HG03196 (cell line): Measurements from ENCODE around the gene IQCN.

ENCODE experiments used
- ATAC-seq: cut with Tn5 transposase; IDR thresholded peaks from one replicate; pipeline ENCODE4 v1.9.1; 2021; ENCODE audit not compliant: unreplicated experiment

The IQCN gene, protein sequence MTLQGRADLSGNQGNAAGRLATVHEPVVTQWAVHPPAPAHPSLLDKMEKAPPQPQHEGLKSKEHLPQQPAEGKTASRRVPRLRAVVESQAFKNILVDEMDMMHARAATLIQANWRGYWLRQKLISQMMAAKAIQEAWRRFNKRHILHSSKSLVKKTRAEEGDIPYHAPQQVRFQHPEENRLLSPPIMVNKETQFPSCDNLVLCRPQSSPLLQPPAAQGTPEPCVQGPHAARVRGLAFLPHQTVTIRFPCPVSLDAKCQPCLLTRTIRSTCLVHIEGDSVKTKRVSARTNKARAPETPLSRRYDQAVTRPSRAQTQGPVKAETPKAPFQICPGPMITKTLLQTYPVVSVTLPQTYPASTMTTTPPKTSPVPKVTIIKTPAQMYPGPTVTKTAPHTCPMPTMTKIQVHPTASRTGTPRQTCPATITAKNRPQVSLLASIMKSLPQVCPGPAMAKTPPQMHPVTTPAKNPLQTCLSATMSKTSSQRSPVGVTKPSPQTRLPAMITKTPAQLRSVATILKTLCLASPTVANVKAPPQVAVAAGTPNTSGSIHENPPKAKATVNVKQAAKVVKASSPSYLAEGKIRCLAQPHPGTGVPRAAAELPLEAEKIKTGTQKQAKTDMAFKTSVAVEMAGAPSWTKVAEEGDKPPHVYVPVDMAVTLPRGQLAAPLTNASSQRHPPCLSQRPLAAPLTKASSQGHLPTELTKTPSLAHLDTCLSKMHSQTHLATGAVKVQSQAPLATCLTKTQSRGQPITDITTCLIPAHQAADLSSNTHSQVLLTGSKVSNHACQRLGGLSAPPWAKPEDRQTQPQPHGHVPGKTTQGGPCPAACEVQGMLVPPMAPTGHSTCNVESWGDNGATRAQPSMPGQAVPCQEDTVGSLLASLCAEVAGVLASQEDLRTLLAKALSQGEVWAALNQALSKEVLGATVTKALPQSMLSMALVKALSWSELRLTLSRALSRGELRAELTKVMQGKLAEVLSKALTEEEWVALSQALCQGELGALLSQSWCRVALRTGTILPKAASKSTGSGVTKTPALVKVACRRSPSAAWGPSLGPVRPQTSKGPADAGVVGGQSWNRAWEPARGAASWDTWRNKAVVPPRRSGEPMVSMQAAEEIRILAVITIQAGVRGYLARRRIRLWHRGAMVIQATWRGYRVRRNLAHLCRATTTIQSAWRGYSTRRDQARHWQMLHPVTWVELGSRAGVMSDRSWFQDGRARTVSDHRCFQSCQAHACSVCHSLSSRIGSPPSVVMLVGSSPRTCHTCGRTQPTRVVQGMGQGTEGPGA (N-terminal part only)

DNA sequence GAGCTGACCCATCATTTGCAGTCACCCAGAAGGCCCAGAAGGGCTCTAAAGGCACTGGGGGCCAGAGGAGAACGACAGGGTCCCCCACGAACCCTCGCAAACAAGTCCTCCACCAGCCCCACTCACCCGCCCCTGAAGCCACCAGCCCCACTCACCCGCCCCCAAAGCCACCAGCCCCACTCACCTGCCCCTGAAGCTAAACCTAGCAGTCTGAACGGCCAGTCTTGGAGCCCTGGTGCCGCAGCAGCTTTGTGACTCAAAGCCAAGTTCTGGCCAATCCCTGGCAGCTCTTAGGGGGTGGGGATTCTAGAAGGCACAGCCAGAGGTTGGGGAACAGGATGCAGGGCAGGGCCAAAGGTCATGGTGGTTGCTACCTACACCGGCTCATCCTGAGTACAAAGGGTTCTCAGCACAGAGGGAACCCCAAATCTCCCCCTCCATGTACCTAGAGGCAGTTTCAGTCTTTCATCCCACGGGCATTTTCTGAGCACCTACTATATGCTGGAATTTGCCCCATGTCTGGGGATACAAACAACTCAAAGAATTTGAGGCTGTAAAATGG, at the start of gene IQCN:
Gene IQCN, minus strand, starts transcription at position 234 of the 562 bp plus-strand sequence. CDS start 4,974 bp downstream, outside the sequence.
- no peak for ATAC-seq

DNA sequence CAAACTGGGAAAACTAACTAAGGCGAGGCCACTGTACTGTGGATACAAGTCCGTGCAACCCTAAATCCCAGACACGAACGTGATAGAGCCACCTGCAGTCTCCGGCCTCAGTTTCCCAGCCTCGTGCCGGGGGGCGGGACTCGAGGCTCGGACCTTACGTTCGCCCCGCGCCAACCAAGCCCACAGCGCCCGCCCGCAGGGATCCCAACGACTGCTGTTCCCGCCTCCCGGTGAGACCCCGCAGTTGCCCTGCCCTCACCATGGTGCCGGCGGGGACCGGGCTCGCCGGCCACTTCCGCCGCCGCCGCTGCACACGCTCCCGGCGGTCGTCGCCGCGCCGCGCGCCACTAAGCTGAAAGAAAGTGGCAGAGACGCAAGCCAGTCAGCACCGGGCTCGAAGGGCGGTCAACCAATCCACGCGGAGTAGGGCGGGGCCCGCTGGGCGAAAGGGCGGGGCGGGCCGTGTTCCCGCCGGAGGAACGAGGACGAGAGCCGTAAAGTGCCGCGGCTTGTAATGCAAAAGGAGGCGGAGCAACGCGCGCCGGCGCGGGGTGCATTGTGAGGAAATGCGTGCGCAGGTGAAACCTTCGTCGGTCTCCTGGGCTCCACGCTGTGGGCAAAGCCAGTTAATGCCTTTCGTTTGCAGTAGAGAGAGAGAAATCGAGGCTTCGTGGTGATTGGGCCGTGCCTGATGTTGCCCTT, 48.7 kb upstream of the IQCN start, which contains the start of gene LSM4:
Gene LSM4, minus strand, starts transcription at position 318 of the 702 bp plus-strand sequence. Its CDS starts 56 bp downstream, at position 262.
- ATAC-seq: peak; percentile 88

DNA sequence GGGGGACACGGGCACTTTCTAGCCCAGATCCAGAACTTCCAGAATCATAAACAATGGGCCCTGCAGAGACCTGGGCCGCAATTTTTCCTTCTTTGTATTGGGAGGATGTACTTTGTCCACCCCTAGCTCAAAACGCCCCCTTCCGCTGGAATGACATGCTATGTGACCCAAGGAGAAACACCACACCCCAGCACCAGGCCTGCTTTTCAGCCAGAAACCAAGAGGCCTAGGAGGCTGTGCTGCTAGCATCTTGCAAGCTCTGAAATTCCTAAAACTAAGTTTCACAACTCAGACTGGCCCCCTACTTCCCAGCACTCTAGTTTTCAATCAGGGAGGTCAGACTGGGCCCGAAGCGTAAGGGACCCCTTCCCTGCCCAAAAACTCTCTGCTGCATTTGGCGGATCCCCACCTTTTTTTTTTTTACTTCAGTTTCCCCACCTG, 48.1 kb upstream of the IQCN start:
- ATAC-seq: no peak

- ATAC-seq: no peak
Measured at GRCh38 chr19:18321734-18322102, 47.5 kb upstream of the IQCN start.

DNA sequence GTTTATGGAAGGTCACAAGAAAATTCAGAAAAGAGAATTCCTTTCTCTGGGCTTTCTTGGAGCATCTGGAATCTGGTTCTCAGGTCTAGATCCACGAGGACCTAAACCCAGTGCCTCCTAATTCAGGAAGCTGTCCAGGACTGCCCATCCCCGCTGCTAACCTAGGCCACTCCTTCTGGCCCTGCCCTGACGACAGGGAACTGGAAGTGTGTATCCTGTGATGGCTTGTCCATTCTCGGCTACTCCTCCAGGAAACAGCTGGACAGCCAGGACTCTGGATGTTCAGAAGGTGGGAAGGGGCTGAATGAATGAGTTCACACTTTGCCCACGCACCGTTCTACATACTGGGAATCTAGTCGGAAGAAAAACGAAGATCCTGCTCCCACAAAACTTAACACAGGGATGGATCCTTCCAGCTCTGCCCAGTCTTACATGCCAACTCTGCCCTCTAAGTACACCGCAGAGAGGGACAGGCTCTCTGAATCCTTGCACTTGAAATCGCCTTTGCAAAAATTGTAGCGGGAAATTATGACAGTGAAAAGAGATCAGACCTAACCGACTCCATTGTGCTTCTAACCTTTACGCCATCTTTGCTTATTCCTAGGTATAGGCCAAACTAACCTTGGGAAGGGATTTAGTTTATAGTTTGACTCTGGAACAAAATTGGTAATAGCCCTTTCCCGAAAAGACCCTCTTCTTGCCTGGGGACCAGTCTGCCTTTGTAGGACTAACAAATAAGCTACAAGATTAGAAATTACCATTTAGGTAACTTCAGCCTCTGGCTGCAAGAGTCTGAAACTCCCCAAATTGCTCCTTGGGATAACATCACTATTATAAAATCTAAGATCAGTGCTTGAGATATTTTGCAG, 46.8 kb upstream of the IQCN start:
- ATAC-seq: no peak

GRCh38 chr19:18319591-18320135, 45.4 kb upstream of the IQCN start:
- no peak for ATAC-seq

GRCh38 chr19:18317961-18318800, 43.9 kb upstream of the IQCN start:
- no peak for ATAC-seq

- ATAC-seq: no peak
Measured at GRCh38 chr19:18313398-18313797, 39.1 kb upstream of the IQCN start.

DNA sequence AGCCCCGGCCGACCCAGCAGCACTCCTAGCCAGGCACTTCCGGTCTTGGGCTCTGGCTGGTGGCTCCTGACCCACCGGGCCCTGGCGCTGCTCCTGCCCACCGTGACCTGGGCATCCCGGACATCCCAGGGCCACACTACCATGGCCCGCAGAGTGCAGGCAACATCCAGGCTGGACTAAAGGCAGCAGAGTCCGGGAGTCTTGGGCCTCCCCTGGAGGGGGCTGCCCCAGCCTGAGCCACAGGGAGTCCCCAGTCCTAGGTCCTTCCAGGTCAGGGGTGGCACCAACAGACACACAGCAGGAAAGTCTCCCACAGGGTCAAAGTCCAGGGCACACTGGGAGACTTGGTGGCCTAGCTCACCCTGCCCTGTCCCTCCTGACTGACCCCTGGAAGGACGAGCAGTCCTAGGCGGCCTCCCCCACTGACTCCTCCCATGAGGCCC, 37.9 kb upstream of the IQCN start:
- ATAC-seq: no peak

DNA sequence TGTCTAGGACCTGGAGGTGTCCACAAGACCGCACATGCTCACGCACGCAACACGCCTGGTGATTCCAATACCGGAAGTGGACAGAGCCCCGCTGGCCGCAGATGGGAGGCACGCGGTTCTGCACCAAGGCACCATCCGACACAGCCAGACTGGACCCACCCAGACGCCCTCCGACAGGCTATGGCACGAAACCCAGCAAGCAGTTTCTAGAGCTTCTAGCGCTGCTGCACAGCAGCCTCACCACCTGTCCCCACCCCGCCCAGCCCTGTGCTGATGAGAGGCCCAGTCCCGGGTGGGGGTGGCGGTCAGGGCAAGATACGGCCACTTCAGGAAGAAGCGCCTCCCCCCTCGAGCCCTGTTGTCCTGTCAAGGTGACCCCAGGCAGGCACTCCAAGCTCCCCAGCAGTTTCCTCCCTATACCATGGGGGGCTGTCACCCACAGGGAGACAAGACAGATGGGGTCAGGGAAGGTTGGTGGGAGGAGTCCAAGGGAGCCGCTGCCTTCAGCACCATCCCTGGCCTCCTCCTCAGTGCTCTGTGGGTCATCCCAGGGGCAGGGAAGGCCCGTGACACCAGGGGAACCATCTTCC, 37.3 kb upstream of the IQCN start:
- no peak for ATAC-seq

GRCh38 chr19:18310966-18311365, 36.7 kb upstream of the IQCN start:
- ATAC-seq: no peak

DNA sequence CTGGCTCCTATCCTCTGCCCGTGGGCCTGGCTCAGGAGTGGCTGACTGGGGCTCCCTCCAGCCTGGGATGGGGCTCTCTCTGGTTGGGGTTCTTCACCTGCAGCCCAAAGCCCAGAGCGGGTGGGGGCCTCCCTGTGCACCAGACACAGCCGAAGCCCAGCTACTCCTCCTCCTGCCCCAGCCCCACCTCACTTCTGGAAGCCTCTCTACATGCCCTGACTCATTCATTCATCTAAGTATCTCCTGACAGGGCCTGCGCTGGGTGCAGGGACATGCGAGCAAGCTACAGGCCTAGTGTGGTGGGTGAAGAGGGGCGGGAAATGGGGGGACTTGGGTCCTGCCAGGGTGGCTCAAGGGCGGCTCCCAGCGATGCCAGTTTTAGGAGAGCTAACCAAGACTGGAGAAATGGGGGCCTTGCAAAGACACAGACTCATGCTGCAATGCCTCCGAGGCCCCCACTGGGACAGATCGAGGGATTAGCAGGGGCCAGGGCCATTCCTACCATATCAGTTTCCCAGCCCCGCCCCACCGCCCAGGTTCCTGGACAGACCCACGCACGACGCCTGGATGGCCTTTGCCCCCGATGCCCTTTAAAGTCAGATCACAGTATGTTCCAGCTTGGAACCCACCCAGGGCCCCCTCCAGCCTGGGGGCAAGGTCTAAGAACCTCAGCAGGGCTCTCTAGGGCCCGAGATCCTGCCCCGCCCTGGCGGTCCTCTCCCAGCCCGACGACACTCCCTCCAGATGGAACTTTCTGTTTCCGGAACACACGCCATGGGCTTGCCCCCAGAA, 36.1 kb upstream of the IQCN start:
- ATAC-seq: no peak

- no peak for ATAC-seq
Measured at GRCh38 chr19:18309525-18310064, 35.3 kb upstream of the IQCN start.

DNA sequence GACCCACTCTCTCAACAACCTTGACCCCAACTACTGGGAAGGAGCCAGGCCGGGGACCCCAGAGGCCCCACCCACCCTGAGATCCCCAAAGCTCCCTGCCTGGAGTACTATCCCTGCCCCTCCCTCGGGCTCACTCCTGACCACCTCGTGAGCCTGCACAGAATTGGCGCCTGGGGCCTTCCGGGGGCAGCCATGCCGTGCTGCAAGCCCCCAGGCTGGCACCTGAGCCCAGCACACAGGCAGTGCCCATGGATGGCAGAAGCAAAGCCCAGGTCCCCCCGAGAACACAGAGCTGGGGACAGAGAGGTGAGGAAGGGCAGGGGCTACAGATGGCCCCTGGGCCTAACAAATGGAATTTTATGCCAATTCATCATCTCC, 34.7 kb upstream of the IQCN start:
- ATAC-seq: no peak

- no peak for ATAC-seq
Measured at GRCh38 chr19:18308051-18308947, 34.0 kb upstream of the IQCN start.
